Suprapubic skin (tissue), 4 donors: Measurements from ENCODE around the gene G6PC1. TPM values are rescaled to one million over a fixed set of nuclear protein-coding genes. Genes with fewer than 3 reads are reported as not detected.
"Not testable (repeated sequence)": the region's sequence is repeated elsewhere in the genome, so short reads cannot be mapped to it uniquely, and the experiment has no call there.

Source experiments
- DNase-seq, 2 donors: peaks; one replicate each; pipeline ENCODE4 v3.0.0-alpha.2; 2019; ENCODE audit warnings: low spot score in 2 of 2
- H3K27ac ChIP-seq: fragments of 200-600 bp; sonication (generic); one replicate; pipeline ENCODE4 v1.5.1; 2019
- H3K27me3 ChIP-seq: fragments of 200-600 bp; sonication (generic); one replicate; pipeline ENCODE4 v1.5.1; 2019
- H3K36me3 ChIP-seq: fragments of 200-600 bp; sonication (generic); one replicate; pipeline ENCODE4 v1.5.1; 2019
- H3K4me1 ChIP-seq: fragments of 200-600 bp; sonication (generic); one replicate; pipeline ENCODE4 v1.5.1; 2019
- H3K4me3 ChIP-seq: fragments of 200-600 bp; sonication (generic); one replicate; pipeline ENCODE4 v1.5.1; 2019; ENCODE audit warnings: mild to moderate bottlenecking
- H3K9me3 ChIP-seq: fragments of 200-600 bp; sonication (generic); one replicate; pipeline ENCODE4 v1.5.1; 2019
- EP300 ChIP-seq: sonication (generic); formaldehyde crosslinking; IDR thresholded peaks from one replicate; pipeline ENCODE4 v1.6.1; 2017; ENCODE audit warnings: antibody characterized with exemption
- POLR2A ChIP-seq, 2 donors: fragments of 450-650 bp; IDR thresholded peaks; one replicate each; pipeline ENCODE4 v1.6.1; 2017; ENCODE audit warnings: antibody characterized with exemption in 2 of 2, mild to moderate bottlenecking in 2 of 2, moderate library complexity in 2 of 2
- POLR2AphosphoS5 ChIP-seq, 3 donors: sonication (generic); formaldehyde crosslinking; IDR thresholded peaks; one replicate each; pipeline ENCODE4 v1.6.1; 2017; ENCODE audit warnings: antibody characterized with exemption in 3 of 3
- WGBS: methylation state at CpG from one replicate; pipeline ENCODE4 v1.1.5; 2018; 5-methylcytosine and 5-hydroxymethylcytosine counted together
- total RNA-seq, 4 donors: library from RNA; depleted of rRNA; stranded (reverse); fragments of >200 nt; gene quantifications; one replicate each; pipeline ENCODE4 v1.1.0, GENCODE V29; 2016
- TF ChIP-seq, protein P1 (sequence below), 2 donors: fragments of 200-600 bp in 1 of 2; fragments of 450-650 bp in 1 of 2; sonication (generic) in 1 of 2; IDR thresholded peaks; one replicate each; pipeline ENCODE4 v1.5.1; 2016 to 2019; ENCODE audit warnings: antibody characterized with exemption in 2 of 2, mild to moderate bottlenecking in 1 of 2, moderate library complexity in 1 of 2

Gene G6PC1
- total RNA-seq, 4 donors from 2014 or later = not detected

DNA sequence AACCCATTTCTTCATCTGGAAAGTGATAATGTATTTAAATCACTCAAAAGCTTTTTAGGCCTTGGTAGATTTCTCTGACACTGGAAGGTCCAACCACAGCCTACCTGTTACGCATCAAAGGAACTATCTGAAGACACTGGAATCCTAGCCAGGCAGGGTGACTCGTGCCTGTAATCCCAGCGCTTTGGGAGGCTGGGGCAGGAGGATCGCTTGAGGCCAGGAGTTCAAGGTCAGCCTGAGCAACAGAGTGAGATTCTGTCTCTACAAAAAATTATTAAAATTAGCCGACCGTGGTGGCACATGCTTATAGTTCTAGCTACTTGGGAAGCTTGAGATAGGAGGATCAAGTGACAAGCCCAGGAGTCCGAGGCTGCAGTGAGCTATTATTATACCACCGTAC lies 18.4 kb upstream of the G6PC1 start:
- no peak for DNase-seq
- no peak overlapping the region for H3K27ac ChIP-seq
- 88% methylated on average over 8 of the region's 8 CpGs for WGBS
- peaks cover 15% of the 10 kb centered on the region for H3K27me3 ChIP-seq
- peaks cover 3% of the 10 kb centered on the region for H3K4me1 ChIP-seq
- H3K9me3 ChIP-seq = no peaks in the 10 kb centered on the region
- TF ChIP-seq POLR2A (IDR thresholded peaks at IDR 0.05) (no peak), POLR2AphosphoS5 (IDR thresholded peaks at IDR 0.05) (no peak), EP300 (no peak)
- TF ChIP-seq, protein P1, sequence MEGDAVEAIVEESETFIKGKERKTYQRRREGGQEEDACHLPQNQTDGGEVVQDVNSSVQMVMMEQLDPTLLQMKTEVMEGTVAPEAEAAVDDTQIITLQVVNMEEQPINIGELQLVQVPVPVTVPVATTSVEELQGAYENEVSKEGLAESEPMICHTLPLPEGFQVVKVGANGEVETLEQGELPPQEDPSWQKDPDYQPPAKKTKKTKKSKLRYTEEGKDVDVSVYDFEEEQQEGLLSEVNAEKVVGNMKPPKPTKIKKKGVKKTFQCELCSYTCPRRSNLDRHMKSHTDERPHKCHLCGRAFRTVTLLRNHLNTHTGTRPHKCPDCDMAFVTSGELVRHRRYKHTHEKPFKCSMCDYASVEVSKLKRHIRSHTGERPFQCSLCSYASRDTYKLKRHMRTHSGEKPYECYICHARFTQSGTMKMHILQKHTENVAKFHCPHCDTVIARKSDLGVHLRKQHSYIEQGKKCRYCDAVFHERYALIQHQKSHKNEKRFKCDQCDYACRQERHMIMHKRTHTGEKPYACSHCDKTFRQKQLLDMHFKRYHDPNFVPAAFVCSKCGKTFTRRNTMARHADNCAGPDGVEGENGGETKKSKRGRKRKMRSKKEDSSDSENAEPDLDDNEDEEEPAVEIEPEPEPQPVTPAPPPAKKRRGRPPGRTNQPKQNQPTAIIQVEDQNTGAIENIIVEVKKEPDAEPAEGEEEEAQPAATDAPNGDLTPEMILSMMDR (IDR thresholded peaks at IDR 0.05) = no peak
- H3K4me3 ChIP-seq = no peak overlapping the region
- H3K36me3 ChIP-seq = no peaks in the 10 kb centered on the region

DNA sequence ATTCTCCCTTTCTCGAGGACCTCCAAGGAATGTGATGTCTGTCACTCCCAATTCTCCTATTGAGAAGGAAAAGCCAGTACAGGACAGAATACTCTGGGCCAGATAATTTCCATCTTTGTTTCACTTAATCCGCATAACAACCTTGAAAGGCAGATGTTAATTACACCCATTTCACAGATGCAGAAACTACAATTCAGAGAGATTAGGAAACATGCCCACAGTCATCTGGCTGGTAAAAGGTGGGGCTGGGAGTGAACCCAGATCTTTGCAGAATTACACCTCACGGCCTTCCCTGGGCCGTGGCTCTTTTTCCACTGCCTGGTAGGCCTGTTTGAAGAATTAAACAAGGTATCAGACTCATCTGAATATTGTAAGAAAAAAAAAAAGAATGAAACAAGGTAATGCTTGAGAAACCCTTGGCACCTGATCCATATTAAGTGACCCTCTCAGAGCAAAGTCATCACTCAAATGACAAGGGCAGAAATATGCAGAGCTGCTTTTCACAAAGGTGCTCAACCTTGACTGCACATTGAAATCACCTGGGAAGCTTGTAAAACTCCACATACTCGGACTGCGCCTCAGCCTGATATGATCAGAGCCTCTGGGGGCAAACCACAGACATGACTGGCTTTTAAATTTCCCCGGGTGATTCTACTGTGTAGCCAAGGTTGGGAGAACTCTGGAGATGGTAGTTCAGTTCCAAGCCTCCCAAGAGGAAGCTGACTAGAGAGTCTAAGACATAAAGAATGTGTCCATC lies 16.6 kb upstream of the G6PC1 start:
- no peak for DNase-seq
- H3K27ac ChIP-seq = no peak overlapping the region

DNA sequence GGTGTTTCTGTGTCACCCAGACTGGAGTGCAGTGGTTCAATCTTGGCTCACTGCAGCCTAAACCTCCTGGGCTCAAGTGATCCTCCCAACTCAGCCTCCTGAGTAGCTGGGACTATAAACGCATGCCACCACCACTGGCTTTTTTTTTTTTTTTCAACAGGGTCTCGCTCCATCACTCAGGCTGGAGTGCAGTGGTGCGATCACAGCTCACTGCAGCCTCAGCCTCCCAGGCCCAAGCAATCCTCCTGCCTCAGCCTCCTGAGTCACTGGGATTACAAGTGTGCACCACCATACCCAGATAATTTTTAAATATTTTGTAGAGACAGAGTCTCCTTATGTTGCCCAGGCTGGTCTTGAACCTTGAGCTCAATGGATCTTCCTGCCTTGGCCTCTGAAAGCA lies 14.8 kb upstream of the G6PC1 start:
- not testable (repeated sequence) for DNase-seq, H3K27ac ChIP-seq, H3K27me3 ChIP-seq, H3K4me3 ChIP-seq, H3K36me3 ChIP-seq, H3K4me1 ChIP-seq, H3K9me3 ChIP-seq
- WGBS = 100% methylated on average over 3 of the region's 3 CpGs

More for the DNA sequence above, 16.6 kb upstream of the G6PC1 start:
- H3K4me1 ChIP-seq = peaks cover 3% of the 10 kb centered on the region
- H3K36me3 ChIP-seq = no peaks in the 10 kb centered on the region
- H3K9me3 ChIP-seq = no peaks in the 10 kb centered on the region
- no peak overlapping the region for H3K4me3 ChIP-seq
- WGBS = 77% methylated on average over 7 of the region's 7 CpGs
- peaks cover 4% of the 10 kb centered on the region for H3K27me3 ChIP-seq
- TF ChIP-seq POLR2AphosphoS5 (IDR thresholded peaks at IDR 0.05) = no peak
- TF ChIP-seq, protein P1 (IDR thresholded peaks at IDR 0.05) = no peak
- no peak for TF ChIP-seq POLR2A (IDR thresholded peaks at IDR 0.05)
- TF ChIP-seq EP300 = no peak

DNA sequence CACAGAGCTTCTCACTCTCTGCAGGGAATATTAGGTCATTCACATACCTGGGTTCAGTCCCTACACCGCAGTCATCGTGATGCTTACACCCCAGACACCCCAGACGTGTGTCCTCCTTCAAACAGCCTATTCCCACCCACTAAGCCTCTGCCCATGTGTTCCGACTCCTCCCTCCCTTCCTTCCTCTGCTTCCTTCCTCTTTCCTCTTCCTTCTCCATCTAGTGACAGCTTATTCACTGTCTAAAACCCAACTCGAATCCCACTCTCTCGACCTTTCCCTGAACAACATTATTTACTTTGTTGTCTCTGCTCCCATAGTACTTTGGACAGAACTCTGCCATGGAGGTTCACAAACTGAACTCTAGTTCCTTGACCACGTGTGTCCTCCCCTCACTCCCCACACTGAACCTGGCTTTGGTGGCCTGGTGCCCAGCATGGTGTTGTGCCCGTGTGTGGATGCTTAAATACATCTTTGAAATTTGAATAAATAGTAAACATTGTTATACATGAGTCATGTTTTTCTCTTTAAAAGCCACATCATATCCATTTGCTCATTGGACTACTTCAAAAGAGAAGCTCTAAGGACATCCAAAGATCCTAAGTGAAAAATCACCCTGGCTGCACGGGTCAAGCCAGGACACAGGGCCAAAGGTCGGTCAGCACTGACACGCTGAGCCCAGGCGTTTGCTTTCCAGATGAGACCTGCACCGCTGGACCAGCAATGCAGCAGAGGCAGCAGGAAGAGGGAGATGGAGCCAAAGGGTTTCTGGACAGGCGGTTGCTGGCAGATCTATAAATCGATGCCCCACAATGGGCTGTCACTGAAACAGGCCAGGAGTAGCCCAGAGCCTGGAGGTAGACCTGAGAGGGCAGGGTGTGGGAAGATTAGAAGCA lies 14.1 kb upstream of the G6PC1 start:
- H3K27ac ChIP-seq = no peak overlapping the region
- no peak for DNase-seq
- TF ChIP-seq EP300 = no peak
- no peak for TF ChIP-seq POLR2A (IDR thresholded peaks at IDR 0.05)
- TF ChIP-seq, protein P1 (IDR thresholded peaks at IDR 0.05) = no peak
- no peak for TF ChIP-seq POLR2AphosphoS5 (IDR thresholded peaks at IDR 0.05)
- no peak overlapping the region for H3K4me3 ChIP-seq
- no peaks in the 10 kb centered on the region for H3K36me3 ChIP-seq
- no peaks in the 10 kb centered on the region for H3K9me3 ChIP-seq
- WGBS = 52% methylated on average over 15 of the region's 15 CpGs
- H3K4me1 ChIP-seq = peaks cover 3% of the 10 kb centered on the region
- H3K27me3 ChIP-seq = no peaks in the 10 kb centered on the region

DNA sequence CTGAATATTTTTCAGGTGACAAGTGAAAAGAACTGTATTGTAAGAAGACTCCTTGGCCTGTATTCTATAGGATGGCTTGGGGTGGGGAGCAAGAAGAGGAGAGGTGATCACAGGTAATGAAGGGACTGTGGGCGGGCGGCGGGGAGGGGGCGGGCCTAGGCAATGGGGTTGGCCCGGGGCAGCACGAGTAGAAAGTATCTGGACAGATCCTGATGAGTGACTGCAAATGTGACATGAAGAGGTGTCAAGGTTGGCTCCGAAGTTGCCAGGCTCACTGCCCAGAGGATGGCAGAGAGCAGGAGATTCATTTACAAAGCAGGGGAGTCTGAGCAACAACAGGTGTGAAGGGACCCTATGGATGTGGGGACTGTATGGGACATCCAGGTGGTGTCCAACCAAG lies 10.8 kb upstream of the G6PC1 start:
- Histone ChIP-seq H3K4me3 (no peak overlapping the region), H3K36me3 (no peaks in the 10 kb centered on the region), H3K9me3 (no peaks in the 10 kb centered on the region), H3K27ac (no peak overlapping the region), H3K4me1 (peaks cover 10% of the 10 kb centered on the region), H3K27me3 (no peaks in the 10 kb centered on the region)
- TF ChIP-seq, protein P1 (IDR thresholded peaks at IDR 0.05) = no peak
- TF ChIP-seq POLR2A (IDR thresholded peaks at IDR 0.05) = no peak
- no peak for TF ChIP-seq EP300
- TF ChIP-seq POLR2AphosphoS5 (IDR thresholded peaks at IDR 0.05) = no peak
- DNase-seq = no peak
- WGBS = 86% methylated on average over 7 of the region's 7 CpGs
